UCSD-AML1 (cell line): ENCODE measurements around the gene LIPE.
"Not testable (repeated sequence)": the region's sequence is repeated elsewhere in the genome, so short reads cannot be mapped to it uniquely, and the experiment has no call there.

Experiments used
- DNase-seq: peaks from one replicate; lab custom pipeline; 2025; ENCODE audit not compliant: unreplicated experiment; lab: John Stamatoyannopoulos, UW

The LIPE gene

GRCh38 chr19:42427313-42427712 is at the start of gene LIPE:
TSS of gene LIPE (minus strand) at chr19:42427388. CDS start at chr19:42427149, 239 bp downstream.
- no peak for DNase-seq

- DNase-seq: no peak
These were observed 48.2 kb upstream of the LIPE start for GRCh38 chr19:42475366-42475765.

- no peak for DNase-seq
These were observed 47.6 kb upstream of the LIPE start for GRCh38 chr19:42474743-42475142.

- DNase-seq: no peak
These were observed 46.5 kb upstream of the LIPE start for GRCh38 chr19:42473686-42474085.

DNA sequence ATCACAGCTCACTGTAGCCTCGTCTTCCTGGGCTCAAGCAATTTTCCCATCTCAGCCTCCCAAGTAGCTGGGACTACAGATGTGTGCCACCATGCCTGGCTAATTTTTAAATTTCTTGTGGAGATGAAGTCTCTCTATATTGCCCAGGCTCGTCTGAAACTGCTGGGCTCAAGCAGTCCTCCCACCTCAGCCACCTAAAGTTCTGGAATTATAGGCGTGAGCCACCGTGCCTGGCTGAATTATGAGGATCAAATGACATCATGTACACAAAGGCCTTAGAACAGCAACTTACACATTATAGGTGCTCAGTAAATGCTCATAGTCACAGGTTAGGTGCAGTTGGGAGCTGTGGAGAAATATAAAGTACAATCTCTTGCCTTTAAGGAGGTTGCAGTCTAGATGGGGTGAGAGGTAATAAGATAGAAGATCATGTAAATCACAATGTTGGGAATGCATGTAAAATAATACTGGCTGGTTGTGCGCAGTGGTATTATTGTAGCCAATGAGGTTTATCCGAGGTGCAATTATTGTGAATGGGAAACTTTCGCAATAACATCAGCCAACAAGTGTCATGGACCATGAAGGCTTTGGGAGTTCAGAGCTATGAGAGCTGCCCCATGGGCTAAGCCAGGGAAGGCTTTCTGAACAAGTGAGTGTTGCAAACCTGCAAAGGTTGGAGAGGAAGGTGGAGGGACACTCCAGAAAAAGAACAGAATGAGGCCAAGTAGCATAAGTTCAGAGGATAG is 45.4 kb upstream of the LIPE start:
- DNase-seq: no peak

DNA sequence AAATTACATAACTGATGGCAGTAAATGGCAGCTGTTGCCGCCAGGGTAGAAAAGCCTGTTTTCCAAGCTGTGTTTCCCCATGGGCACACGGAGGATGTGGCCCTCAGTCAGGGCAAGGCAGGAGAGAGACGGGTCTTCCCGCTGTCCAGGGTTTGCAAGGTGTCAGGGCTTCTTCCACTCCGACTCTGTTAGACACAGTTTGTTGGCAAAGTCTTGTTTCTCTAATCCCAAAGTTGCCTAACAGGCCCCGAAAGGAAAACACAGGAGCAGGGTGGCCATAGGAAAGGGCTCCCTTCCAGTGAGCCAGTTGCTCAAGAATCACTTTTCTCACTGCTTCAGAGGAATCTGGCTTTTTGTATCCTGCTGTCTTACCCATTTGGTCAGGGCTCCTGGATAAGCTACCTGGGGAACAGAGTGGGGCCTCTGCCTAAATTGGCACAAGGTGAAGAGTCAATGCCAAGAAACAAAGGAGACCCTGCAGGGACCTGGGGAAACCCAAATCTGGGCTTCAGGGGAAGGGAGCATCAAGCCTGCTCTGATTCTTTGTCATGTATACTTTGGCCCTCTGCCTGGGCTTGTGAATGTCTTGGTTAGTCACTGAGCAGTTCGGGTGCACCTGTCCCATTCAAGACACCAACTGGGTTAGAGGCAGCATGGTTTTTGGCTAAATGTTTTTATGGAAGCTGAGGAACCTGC is 44.5 kb upstream of the LIPE start:
- no peak for DNase-seq

GRCh38 chr19:42469311-42470235 is 42.4 kb upstream of the LIPE start:
- no peak for DNase-seq

GRCh38 chr19:42468273-42468796 is 41.1 kb upstream of the LIPE start:
- DNase-seq: no peak

DNA sequence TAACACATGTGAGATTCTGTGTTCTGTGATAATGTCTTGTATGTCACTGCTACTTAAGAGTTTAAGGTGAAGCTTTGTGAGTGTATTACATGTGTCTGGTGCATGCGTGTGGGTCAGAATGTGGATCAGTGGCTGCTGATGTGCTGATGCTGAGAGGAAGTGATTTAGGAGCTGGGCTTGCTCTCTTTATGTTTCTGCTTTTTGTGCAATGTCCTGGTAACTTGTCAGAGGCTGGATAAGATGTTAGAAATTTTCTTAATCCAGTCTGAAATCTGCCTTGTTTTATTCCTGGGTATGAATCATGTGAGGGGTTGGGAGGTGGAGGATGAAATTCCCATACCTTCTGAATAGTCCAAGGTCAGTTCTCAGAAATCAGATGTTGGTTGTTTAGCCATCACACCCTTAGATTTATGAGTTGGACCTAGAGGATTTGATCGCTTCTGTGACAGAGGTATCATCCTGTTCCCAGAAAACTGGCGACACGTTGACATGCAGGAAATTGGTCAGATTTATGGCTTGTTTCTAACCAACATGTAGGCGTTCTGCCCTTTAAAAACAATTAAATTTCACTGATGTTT is 40.1 kb upstream of the LIPE start:
- DNase-seq: no peak

DNA sequence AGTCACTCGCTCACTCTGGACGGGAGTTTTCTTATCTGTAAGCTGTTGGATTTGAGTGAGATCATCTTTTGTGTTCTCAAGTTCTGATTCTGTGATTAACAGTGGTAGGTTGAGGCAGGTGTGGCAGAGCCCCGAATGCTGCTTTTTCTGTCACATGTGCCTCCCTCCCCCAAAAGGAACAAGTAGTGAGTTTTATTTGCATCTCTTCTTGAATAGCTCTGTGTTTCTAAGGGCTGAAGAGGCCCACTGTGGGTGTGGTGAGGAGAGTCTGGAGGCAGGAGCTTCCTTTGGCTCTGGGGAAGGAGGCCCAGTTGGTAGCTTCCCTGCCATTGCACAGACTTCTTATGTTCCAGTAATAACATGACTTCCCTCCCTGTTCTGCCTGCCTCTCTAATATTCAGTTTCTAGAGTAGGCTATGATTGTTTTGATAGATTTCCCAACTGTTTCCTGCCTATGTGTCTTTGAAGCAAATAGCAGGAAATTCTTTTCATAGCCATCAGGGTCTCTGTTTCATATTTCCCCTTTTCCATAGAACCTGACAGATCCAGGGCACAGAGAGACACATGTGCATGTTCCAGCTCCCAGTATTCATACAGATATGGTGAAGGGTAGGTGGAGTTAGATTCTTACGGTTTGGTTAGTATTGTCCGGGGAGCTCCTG is 39.5 kb upstream of the LIPE start:
- DNase-seq: no peak

DNA sequence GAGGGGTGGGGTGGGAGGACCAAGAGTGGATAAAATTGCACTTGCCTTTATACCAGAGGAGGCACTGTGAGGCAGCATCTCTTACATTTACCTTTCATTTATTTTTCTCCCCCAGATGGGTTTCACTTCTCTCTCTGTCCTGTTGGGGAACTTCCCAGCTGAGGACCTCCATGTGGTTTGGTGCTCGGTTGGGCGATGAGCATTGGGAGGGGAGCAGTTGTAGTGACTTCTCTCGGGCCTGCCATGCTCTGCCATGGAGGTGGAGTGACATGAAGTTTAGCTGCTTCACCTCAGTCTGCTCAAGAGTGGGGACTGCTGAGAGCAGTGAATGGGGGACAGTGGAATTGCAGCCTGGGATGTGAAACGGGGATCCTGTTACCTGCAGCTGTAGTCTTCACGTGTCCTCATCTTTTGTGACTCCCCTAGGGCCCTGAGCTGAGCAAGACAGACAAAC is 38.7 kb upstream of the LIPE start:
- no peak for DNase-seq

- DNase-seq: no peak
These were observed 34.6 kb upstream of the LIPE start for GRCh38 chr19:42461700-42462324.

GRCh38 chr19:42461231-42461630 is 34.0 kb upstream of the LIPE start:
- DNase-seq: not testable (repeated sequence)

- DNase-seq: no peak
These were observed 32.7 kb upstream of the LIPE start for GRCh38 chr19:42459926-42460325.

- DNase-seq: no peak
These were observed 28.5 kb upstream of the LIPE start for GRCh38 chr19:42455621-42456081.

DNA sequence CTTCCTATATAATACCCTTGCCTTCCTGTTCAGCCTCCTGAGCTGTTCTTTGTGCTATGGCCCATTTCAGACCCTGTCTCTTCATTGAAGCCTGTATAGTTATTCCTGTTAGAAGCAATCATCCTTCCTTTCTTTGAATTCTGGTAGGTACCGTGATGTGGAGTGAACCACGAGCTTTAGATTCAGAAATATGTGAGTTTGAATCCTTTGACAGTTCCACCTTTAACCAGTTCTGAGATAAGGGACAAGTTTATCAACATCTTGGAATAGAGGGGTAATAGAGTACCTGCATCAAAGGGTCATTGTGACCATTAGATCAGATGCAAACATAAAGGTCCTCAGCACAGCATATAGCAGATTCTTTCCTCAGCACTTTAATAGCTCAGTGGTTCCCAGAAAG is 27.9 kb upstream of the LIPE start:
- no peak for DNase-seq

GRCh38 chr19:42452590-42452989 is 25.4 kb upstream of the LIPE start:
- no peak for DNase-seq

DNA sequence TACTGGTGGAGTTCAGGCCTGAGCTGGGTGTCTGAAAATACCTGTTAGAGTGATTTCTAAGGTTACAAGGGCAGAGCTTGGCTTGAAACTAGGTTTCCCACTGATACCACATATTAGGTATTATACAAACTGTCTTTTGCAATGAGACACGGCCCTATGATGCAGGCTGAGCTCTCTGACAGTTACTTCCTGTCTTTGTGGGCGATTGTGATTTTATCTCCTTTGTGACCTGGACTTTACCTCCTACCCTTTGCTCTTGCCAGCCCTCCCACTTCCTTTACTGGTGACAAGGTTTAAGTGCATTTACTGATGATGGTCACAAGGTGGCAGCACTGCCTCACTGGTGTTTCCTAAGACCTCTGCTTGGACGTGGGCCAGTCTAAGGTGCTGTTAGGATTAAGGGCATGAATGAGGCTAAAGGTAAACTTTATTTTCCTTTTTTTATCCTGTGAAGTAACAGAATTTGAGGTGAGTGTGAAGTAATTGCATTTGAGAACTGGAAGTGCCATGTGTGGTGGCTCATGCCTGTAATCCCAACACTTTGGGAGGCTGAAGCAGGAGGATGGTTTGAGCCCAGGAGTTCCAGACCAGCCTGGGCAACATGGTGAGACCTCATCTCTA is 23.2 kb upstream of the LIPE start:
- DNase-seq: peak; percentile 49

- not testable (repeated sequence) for DNase-seq
These were observed 21.1 kb upstream of the LIPE start for GRCh38 chr19:42448306-42448705.
